ENCODE data around the gene DLGAP1. TPM values are rescaled to one million over a fixed set of nuclear protein-coding genes. Genes with fewer than 3 reads are reported as not detected.

The DLGAP1 gene
- total RNA-seq, 1 experiment from 2014 or later: 0.07 TPM

GRCh38 chr18:4200399-4200798, 254.7 kb downstream of the DLGAP1 start:
- BruUV-seq (replicated peaks): no TSS peak
- H3K27ac Mint-ChIP-seq (ENCODE audit: unreplicated experiment): no peak overlapping the region
- Histone ChIP-seq H3K4me1 (no peaks in the 10 kb centered on the region), H3K9me3 (no peaks in the 10 kb centered on the region), H3K4me3 (ENCODE audit: low read depth, low read length) (no peak overlapping the region), H3K36me3 (ENCODE audit: control insufficient read depth, insufficient read depth, low read length) (no peaks in the 10 kb centered on the region), H3K27me3 (replicated peaks; ENCODE audit: control insufficient read depth, insufficient read depth, low read length) (no peaks in the 10 kb centered on the region)
- peaks cover 5% of the 10 kb centered on the region for H3K27me3 Mint-ChIP-seq (ENCODE audit: insufficient read depth, unreplicated experiment)
- no peak overlapping the region for H3K4me3 Mint-ChIP-seq (ENCODE audit: unreplicated experiment)
- intact Hi-C loops (cut with micrococcal nuclease; ENCODE audit: unreplicated experiment): no loop called here
- ChIA-PET POLR2A (no interaction called here), CTCF (no interaction called here)
- TF ChIP-seq CTCF (IDR thresholded peaks at IDR 0.05; ENCODE audit: insufficient read depth in 1 of 2, low read depth in 1 of 2, low read length in 1 of 2, severe bottlenecking in 1 of 2, unreplicated experiment in 1 of 2): no peak
- no peaks in the 10 kb centered on the region for H3K4me1 Mint-ChIP-seq (ENCODE audit: low read depth, unreplicated experiment)
- H3K36me3 Mint-ChIP-seq (ENCODE audit: insufficient read depth, unreplicated experiment): peaks cover 4% of the 10 kb centered on the region
- DNase-seq: no peak
- H3K9me3 Mint-ChIP-seq (ENCODE audit: unreplicated experiment): no peaks in the 10 kb centered on the region

GRCh38 chr18:4198956-4199355, 256.2 kb downstream of the DLGAP1 start:
- no peak overlapping the region for H3K4me3 ChIP-seq (ENCODE audit: low read depth, low read length)
- Mint-ChIP-seq H3K4me3 (ENCODE audit: unreplicated experiment) (no peak overlapping the region), H3K36me3 (ENCODE audit: insufficient read depth, unreplicated experiment) (peaks cover 4% of the 10 kb centered on the region), H3K4me1 (ENCODE audit: low read depth, unreplicated experiment) (no peaks in the 10 kb centered on the region), H3K9me3 (ENCODE audit: unreplicated experiment) (no peaks in the 10 kb centered on the region), H3K27ac (ENCODE audit: unreplicated experiment) (no peak overlapping the region), H3K27me3 (ENCODE audit: insufficient read depth, unreplicated experiment) (peaks cover 5% of the 10 kb centered on the region)
- H3K27me3 ChIP-seq (replicated peaks; ENCODE audit: control insufficient read depth, insufficient read depth, low read length): no peaks in the 10 kb centered on the region
- no peaks in the 10 kb centered on the region for H3K4me1 ChIP-seq
- intact Hi-C loops (cut with micrococcal nuclease; ENCODE audit: unreplicated experiment): no loop called here
- no peaks in the 10 kb centered on the region for H3K9me3 ChIP-seq
- no peak for TF ChIP-seq CTCF (IDR thresholded peaks at IDR 0.05; ENCODE audit: insufficient read depth in 1 of 2, low read depth in 1 of 2, low read length in 1 of 2, severe bottlenecking in 1 of 2, unreplicated experiment in 1 of 2)
- BruUV-seq (replicated peaks): no TSS peak
- no peaks in the 10 kb centered on the region for H3K36me3 ChIP-seq (ENCODE audit: control insufficient read depth, insufficient read depth, low read length)
- ChIA-PET CTCF (no interaction called here), POLR2A (no interaction called here)
- no peak for DNase-seq

- H3K27ac Mint-ChIP-seq (ENCODE audit: unreplicated experiment): no peak overlapping the region
- no TSS peak for BruUV-seq (replicated peaks)
These were observed 258.8 kb downstream of the DLGAP1 start for GRCh38 chr18:4196351-4196750.

More at GRCh38 chr18:4196351-4196750, 258.8 kb downstream of the DLGAP1 start:
- intact Hi-C loops (cut with micrococcal nuclease; ENCODE audit: unreplicated experiment): no loop called here
- Mint-ChIP-seq H3K9me3 (ENCODE audit: unreplicated experiment) (no peaks in the 10 kb centered on the region), H3K36me3 (ENCODE audit: insufficient read depth, unreplicated experiment) (peaks cover 4% of the 10 kb centered on the region), H3K4me3 (ENCODE audit: unreplicated experiment) (no peak overlapping the region), H3K4me1 (ENCODE audit: low read depth, unreplicated experiment) (no peaks in the 10 kb centered on the region), H3K27me3 (ENCODE audit: insufficient read depth, unreplicated experiment) (peaks cover 8% of the 10 kb centered on the region)
- H3K36me3 ChIP-seq (ENCODE audit: control insufficient read depth, insufficient read depth, low read length): no peaks in the 10 kb centered on the region
- DNase-seq: no peak
- H3K4me1 ChIP-seq: no peaks in the 10 kb centered on the region
- H3K4me3 ChIP-seq (ENCODE audit: low read depth, low read length): no peak overlapping the region
- no peaks in the 10 kb centered on the region for H3K9me3 ChIP-seq
- ChIA-PET CTCF (no interaction called here), POLR2A (no interaction called here)
- no peaks in the 10 kb centered on the region for H3K27me3 ChIP-seq (replicated peaks; ENCODE audit: control insufficient read depth, insufficient read depth, low read length)
- TF ChIP-seq CTCF (IDR thresholded peaks at IDR 0.05; ENCODE audit: insufficient read depth in 1 of 2, low read depth in 1 of 2, low read length in 1 of 2, severe bottlenecking in 1 of 2, unreplicated experiment in 1 of 2): no peak

Measured in Caco-2 (cell line).